Progenitor cell of endocrine pancreas (in vitro differentiated cells): ENCODE measurements around the gene EEF1A2. TPM values are rescaled to one million over a fixed set of nuclear protein-coding genes. Genes with fewer than 3 reads are reported as not detected.
"Not testable (repeated sequence)": the region's sequence is repeated elsewhere in the genome, so short reads cannot be mapped to it uniquely, and the experiment has no call there.

Experiments
- DNase-seq: peaks from one replicate; pipeline ENCODE4 v3.0.0; 2021; ENCODE audit warnings: low spot score; ENCODE audit not compliant: unreplicated experiment
- H3K27ac Mint-ChIP-seq: 2 replicates; pipeline ENCODE4 v1.8.0; 2021; ENCODE audit warnings: mild to moderate bottlenecking, moderate library complexity, mixed read lengths
- H3K27me3 Mint-ChIP-seq: 2 replicates; pipeline ENCODE4 v1.8.0; 2021; ENCODE audit warnings: mixed read lengths
- H3K36me3 Mint-ChIP-seq: 2 replicates; pipeline ENCODE4 v1.8.0; 2022; ENCODE audit warnings: mixed read lengths; ENCODE audit not compliant: insufficient read depth
- H3K4me1 Mint-ChIP-seq: 2 replicates; pipeline ENCODE4 v1.8.0; 2021; ENCODE audit warnings: low read depth, mixed read lengths
- H3K4me3 Mint-ChIP-seq: 2 replicates; pipeline ENCODE4 v1.8.0; 2021; ENCODE audit warnings: low read depth, mild to moderate bottlenecking, moderate library complexity, mixed read lengths
- H3K9me3 Mint-ChIP-seq: 2 replicates; pipeline ENCODE4 v1.8.0; 2021; ENCODE audit warnings: low read depth, mixed read lengths
- CTCF ChIP-seq: fragments of 200-600 bp; sonication (generic); IDR thresholded peaks from one replicate; pipeline ENCODE4 v1.5.0; 2021; ENCODE audit warnings: antibody characterized with exemption, mild to moderate bottlenecking; ENCODE audit not compliant: unreplicated experiment
- total RNA-seq: library from RNA; stranded (reverse); gene quantifications from 2 replicates; pipeline ENCODE4 v1.2.1, GENCODE V29; 2021

Gene EEF1A2
- total RNA-seq, 1 donor from 2014 or later: 11.0 TPM

DNA sequence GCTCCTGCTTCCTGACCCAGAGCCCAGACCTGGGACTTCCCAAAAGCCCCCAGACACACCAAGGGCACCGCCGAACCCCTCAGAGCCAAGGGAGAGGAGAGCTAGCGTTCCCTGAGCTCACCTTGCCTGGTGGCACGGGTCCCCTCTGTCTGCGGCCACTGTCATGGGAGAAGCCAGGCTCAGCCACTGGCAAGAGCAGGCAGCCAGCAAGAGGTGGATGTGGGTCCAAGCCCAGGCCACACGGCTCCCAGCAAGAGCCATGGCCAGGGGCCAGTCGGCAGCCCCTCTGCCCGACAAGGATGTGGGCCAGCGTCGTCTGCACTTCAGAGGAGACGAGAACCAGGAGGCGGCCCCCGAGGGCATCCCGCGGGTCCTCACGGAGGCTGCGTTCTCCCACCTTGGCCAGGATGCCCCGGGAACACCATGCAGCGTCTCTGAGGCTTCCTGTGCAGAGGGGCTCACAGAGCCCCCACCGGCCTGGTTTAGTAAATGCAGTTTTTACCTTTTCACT lies 19.5 kb upstream of the EEF1A2 start:
- Mint-ChIP-seq H3K27ac (peak overlapping the region; percentile 82), H3K4me1 (peaks cover 5% of the 10 kb centered on the region), H3K27me3 (peaks cover 19% of the 10 kb centered on the region), H3K9me3 (no peaks in the 10 kb centered on the region), H3K36me3 (peaks cover 6% of the 10 kb centered on the region), H3K4me3 (peak overlapping the region; percentile 69)
- peak; percentile 27 for TF ChIP-seq CTCF
- DNase-seq: peak; percentile 8

DNA sequence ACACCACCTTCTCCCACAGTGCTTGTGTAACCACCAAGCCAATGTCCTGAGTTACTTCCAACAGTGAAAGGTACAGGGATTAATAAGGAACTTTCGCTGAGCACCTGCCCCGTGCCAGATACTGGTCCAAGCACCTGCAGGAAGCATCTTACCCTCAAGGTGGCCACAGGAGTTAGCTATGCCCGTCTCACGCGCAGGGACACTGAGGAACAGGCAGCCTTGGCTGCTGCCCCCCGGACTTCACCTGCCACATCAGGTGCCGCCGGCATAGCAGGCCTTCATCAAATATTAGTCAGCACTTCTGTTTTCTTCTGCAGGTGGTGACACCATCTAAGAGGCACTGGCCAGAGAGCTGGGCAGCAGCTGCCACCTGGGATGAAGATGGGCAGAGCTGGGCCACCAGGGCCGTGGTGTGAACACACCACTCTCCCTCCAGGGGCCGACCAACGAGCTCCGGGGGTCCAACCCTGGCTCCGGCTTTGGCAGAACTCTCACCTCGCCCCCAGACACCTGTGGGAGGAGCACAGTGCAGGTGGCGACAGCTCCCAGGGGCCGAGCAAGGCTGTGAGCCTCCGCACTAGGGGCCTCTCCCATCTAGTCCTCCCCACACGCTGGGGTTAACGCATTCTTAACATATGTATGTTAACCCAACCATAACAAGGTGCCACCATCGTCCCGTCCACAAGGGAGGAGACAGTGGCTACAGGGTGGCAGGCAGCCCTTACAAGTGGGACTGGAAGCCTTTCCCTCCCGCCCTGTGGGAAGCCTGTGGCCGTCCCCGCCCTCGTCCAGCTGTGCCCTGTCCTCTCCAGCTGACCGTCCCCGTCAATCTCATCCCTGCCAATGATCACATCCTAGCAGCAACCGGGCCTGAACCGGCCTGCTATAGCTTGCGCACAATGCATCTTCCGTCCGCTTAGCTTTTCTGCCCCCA lies 18.8 kb upstream of the EEF1A2 start:
- TF ChIP-seq CTCF: no peak

GRCh38 chr20:63514520-63514919 lies 15.6 kb upstream of the EEF1A2 start:
- DNase-seq: not testable (repeated sequence)

More for the DNA sequence above, 18.8 kb upstream of the EEF1A2 start:
- Mint-ChIP-seq H3K27ac (peak overlapping the region; percentile 82), H3K4me1 (peaks cover 4% of the 10 kb centered on the region), H3K36me3 (peaks cover 2% of the 10 kb centered on the region), H3K4me3 (peak overlapping the region; percentile 45), H3K27me3 (peaks cover 25% of the 10 kb centered on the region), H3K9me3 (no peaks in the 10 kb centered on the region)
- DNase-seq: peak; percentile 9

DNA sequence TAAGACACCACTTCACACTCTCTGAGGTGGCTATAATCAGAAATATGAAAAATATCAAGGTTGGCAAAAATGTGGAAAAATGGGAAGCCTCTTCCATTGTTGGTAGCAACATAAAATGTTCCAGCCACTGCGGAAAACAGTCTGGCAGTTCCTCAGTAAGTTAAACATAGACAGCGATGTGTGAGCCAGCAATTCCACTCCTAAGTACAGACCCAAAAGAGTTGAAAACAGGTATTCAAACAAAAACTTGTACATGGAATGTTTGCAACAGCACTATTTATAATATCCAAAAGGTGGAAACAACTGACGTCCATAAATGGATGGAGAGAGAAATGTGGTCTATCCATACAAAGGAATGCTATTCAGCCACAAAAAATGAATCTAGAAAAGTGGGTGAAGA lies 14.3 kb upstream of the EEF1A2 start:
- no peak overlapping the region for H3K4me3 Mint-ChIP-seq
- TF ChIP-seq CTCF: no peak
- H3K4me1 Mint-ChIP-seq: no peaks in the 10 kb centered on the region
- H3K36me3 Mint-ChIP-seq: no peaks in the 10 kb centered on the region
- H3K27me3 Mint-ChIP-seq: peaks cover 43% of the 10 kb centered on the region
- H3K27ac Mint-ChIP-seq: no peak overlapping the region
- peaks cover 4% of the 10 kb centered on the region for H3K9me3 Mint-ChIP-seq
- no peak for DNase-seq

More at GRCh38 chr20:63514520-63514919, 15.6 kb upstream of the EEF1A2 start:
- peaks cover 40% of the 10 kb centered on the region for H3K27me3 Mint-ChIP-seq
- H3K9me3 Mint-ChIP-seq, H3K4me1 Mint-ChIP-seq, H3K27ac Mint-ChIP-seq, H3K4me3 Mint-ChIP-seq, H3K36me3 Mint-ChIP-seq: not testable (repeated sequence)

DNA sequence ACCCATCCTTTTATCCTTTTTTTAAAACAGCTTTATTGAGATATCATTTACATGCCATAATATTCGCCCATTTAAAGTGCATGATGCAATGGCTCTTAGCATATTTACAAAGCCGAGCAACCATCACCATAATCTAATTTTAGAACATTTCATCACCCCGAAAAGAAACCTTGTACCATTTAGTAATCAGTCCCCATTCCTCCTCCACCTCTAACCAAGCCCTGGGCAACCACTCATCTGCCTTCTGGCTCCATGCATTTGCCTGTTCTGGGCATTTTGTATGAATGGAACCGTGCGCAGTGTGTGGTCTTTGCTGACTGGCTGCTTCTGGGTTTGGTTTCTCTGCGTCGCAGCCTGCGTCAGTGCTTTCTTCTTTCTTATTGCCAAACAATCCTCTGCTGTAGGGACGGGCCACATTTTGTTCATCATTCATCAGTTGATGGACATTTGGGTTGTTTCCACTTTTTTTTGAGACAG lies 10.2 kb upstream of the EEF1A2 start:
- Mint-ChIP-seq H3K27me3 (peaks cover 45% of the 10 kb centered on the region), H3K4me1 (no peaks in the 10 kb centered on the region), H3K9me3 (peaks cover 14% of the 10 kb centered on the region), H3K4me3 (no peak overlapping the region), H3K36me3 (no peaks in the 10 kb centered on the region), H3K27ac (no peak overlapping the region)
- no peak for DNase-seq
- TF ChIP-seq CTCF: no peak
